Measurements from ENCODE around the gene LRP1B.
"Not testable (repeated sequence)": the region's sequence is repeated elsewhere in the genome, so short reads cannot be mapped to it uniquely, and the experiment has no call there.

The LRP1B gene

DNA sequence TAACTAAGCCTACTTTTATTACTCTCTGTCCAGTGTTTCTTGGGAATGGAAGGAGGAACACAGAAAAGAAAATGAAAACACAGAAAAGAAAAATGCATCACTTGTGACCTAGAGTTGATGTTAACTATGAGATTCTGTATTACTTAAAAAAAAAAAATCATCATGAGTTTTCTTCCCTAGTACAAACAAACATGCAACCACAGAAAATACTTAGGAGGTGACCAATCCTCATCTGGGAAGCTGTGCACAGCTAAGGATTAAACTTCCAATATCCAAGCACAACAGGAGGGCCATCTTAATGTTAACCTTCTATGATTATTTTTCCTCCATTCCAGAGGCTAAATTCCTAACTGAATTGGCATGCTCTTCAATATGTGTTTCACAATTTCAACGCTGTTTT, 1140.4 kb downstream of the LRP1B start:
- DNase-seq = no peak

- DNase-seq = no peak
These were observed 1142.2 kb downstream of the LRP1B start for GRCh38 chr2:140988597-140988996.

DNA sequence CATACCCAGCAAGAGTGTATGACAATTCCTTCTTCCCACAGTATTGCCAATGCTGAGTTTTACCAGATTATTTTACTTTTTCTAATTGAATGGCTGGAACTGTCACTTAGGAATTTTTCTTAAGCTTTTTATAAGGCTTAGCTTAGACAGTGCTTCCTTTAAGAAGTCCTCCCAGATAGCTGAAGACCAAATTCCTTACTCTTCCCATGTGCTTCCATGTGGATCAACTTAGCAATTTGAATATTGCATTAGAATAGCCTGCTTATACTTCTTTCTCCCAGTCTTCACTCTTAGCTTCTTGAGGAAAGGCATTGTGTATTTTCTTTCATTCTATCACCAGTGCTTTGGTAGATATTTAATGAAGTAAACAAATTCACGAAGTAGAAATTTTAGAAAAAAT, 1144.4 kb downstream of the LRP1B start:
- DNase-seq = no peak

GRCh38 chr2:140975237-140975636, 1155.6 kb downstream of the LRP1B start:
- DNase-seq = peak; percentile 94 to 95

- no peak for DNase-seq
These were observed 1158.1 kb downstream of the LRP1B start for GRCh38 chr2:140972724-140973123.

- DNase-seq = not testable (repeated sequence)
These were observed 1166.5 kb downstream of the LRP1B start for GRCh38 chr2:140964324-140964723.

- DNase-seq = no peak
These were observed 1180.9 kb downstream of the LRP1B start for GRCh38 chr2:140949932-140950331.

DNA sequence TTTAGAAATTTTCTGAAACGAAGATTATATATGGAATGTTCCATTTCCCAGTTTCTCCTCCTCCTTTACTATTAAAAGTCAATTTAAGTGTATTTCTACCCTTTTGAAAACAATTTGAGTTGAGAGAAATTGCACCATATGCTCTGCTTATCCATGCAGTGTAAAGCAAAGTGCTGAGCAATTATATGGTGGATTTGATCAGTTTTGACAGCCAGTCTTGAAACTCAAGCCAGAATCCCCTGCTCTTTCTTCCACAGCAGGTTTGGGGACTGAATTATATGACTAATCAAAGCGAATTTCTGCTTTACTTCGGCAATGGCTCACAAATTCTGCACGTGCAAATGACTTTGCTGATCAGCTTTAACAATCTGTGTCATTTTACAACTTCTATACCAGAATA, 1183.6 kb downstream of the LRP1B start:
- no peak for DNase-seq

DNA sequence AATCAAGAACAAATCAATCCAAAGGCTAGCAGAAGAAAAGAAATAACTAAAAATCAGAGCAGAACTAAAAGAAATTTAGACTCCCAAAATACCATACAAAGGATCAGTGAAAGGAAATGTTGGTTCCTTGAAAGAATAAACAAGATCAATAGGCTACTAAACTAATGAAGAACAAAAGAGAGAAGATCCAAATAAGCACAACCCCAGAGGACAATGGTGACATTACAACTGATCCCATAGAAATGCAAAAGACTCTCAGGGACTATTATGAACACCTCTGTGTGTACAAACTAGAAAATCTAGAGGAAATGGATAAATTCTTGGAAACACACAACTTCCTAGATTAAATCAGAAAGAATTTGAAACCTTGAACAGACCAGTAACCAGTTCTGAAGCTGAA, 1186.9 kb downstream of the LRP1B start:
- peak in 1 of 2 experiments; percentile 29 for DNase-seq

- no peak for DNase-seq
These were observed 1188.5 kb downstream of the LRP1B start for GRCh38 chr2:140942284-140942683.

- DNase-seq = no peak
These were observed 1201.0 kb downstream of the LRP1B start for GRCh38 chr2:140929849-140930248.

GRCh38 chr2:140918426-140918825, 1212.4 kb downstream of the LRP1B start:
- no peak for DNase-seq

GRCh38 chr2:140916410-140916809, 1214.4 kb downstream of the LRP1B start:
- no peak for DNase-seq

- DNase-seq = no peak
These were observed 1220.1 kb downstream of the LRP1B start for GRCh38 chr2:140910683-140911082.

GRCh38 chr2:140905083-140905781, 1225.6 kb downstream of the LRP1B start:
- DNase-seq = no peak

DNA sequence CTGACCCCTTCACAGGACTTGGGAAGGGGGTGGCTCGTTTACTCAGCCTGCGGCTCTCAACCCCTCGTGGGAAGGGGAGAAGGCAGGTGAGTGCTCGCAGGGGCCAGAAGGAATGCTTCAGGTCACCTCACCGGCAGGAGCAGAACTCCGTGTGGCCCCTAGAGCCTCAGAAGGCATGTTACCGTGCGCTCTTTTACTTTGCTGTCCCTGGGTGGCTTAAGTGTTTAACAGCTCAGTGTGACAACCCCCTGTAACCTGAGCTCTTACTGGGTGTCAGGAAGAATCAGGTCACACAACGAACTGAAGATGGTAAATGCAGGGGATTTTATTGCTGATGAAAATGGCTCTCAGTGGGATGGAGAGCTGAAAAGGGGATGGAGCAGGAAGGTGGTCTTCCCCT, 1235.4 kb downstream of the LRP1B start:
- no peak for DNase-seq

DNA sequence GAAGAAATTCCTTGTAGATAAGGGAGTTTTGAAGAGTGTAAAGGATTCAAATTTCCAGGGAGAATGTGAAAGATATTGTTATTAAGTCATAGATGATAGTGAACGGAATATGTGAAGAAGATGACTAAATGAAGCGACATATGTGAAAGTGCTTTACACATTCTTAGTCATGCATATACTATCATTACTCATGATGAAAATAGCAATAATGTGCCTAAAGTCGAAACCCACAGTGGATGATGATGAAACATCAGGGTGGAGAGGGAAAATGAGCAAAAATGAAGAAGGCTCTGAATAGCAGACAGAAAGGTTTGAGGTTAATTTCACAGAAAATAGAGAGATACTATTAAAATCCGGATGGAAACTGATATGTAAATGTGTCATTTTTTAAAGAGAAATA, 1237.1 kb downstream of the LRP1B start:
- DNase-seq = no peak

GRCh38 chr2:140892911-140893637, 1237.7 kb downstream of the LRP1B start:
- no peak for DNase-seq

DNA sequence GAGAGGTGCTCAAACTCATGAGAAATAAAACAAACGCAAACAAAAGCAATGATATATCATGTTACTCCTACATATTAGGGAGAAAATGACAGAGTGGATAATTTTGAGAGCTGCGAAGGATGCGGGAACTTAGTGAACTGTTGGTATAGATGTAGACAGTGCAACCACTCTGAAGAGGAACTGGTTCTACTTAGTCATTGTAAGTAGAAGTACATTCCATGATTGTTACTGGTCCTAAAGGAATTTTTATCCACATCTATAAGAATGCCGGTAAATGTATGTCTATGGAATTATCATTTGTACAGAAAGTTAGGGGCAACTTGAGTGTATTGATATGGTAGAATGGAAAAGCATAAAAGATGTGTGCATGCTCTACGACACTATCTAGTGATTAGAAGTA, 1238.4 kb downstream of the LRP1B start:
- DNase-seq = no peak

- DNase-seq = peak in 1 of 2 experiments; percentile 20
These were observed 1239.1 kb downstream of the LRP1B start for GRCh38 chr2:140891614-140892212.

- DNase-seq = no peak
These were observed 1247.9 kb downstream of the LRP1B start for GRCh38 chr2:140882671-140883620.

GRCh38 chr2:140880573-140880972, 1250.2 kb downstream of the LRP1B start:
- DNase-seq = no peak

DNA sequence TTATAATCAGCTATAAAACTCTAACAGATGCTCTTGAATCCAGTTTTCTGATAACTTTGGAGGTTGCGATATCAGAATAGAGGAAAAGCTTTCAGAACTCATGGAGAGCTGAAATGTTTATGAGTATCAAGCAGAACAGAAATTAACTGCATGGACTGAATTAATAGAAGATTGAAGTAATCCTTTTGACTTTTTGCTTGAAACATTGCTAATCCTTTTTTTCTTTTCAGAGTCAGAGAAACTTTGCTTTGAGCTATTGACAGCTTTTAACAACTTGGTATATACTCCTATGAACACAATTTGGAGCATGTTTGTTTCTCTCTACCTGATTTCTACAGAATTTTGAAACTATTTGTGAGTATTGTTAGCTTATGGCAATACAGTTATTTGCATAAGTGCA, 1254.8 kb downstream of the LRP1B start:
- DNase-seq = peak; percentile 8 to 9

All from Kasumi-1 (cell line).